ENCODE results near the gene SYN1. TPM values are rescaled to one million over a fixed set of nuclear protein-coding genes. Genes with fewer than 3 reads are reported as not detected.

Gene SYN1
- total RNA-seq, 2 donors from 2014 or later, result 6.4 to 7.0 TPM

- H3K36me3 ChIP-seq, result no peaks in the 10 kb centered on the region
- no peaks in the 10 kb centered on the region for H3K27me3 ChIP-seq
- H3K27ac ChIP-seq, result no peak overlapping the region
- TF ChIP-seq CTCF (IDR thresholded peaks at IDR 0.05), result no peak
- no peaks in the 10 kb centered on the region for H3K9me3 ChIP-seq
- DNase-seq (ENCODE audit: low spot score), result no peak
- no peaks in the 10 kb centered on the region for H3K4me1 ChIP-seq
- no peak overlapping the region for H3K4me3 ChIP-seq
These were observed 34.9 kb downstream of the SYN1 start for GRCh38 chrX:47584714-47585113.

- H3K27me3 ChIP-seq, result no peaks in the 10 kb centered on the region
- TF ChIP-seq CTCF (IDR thresholded peaks at IDR 0.05), result no peak
- peak overlapping the region; percentile 67 to 75 for H3K27ac ChIP-seq
These were observed 36.3 kb downstream of the SYN1 start for GRCh38 chrX:47583240-47583861.

GRCh38 chrX:47581731-47582647 is 37.7 kb downstream of the SYN1 start, which contains the start of gene TIMP1:
Gene TIMP1, plus strand, starts transcription at chrX:47582436. Its CDS starts 980 bp downstream, at chrX:47583416.
- no peaks in the 10 kb centered on the region for H3K4me1 ChIP-seq

More at GRCh38 chrX:47583240-47583861, 36.3 kb downstream of the SYN1 start:
- no peak for DNase-seq (ENCODE audit: low spot score)
- H3K4me3 ChIP-seq, result peak overlapping the region; percentile 35 to 48
- H3K36me3 ChIP-seq, result no peaks in the 10 kb centered on the region
- no peaks in the 10 kb centered on the region for H3K9me3 ChIP-seq
- H3K4me1 ChIP-seq, result no peaks in the 10 kb centered on the region

DNA sequence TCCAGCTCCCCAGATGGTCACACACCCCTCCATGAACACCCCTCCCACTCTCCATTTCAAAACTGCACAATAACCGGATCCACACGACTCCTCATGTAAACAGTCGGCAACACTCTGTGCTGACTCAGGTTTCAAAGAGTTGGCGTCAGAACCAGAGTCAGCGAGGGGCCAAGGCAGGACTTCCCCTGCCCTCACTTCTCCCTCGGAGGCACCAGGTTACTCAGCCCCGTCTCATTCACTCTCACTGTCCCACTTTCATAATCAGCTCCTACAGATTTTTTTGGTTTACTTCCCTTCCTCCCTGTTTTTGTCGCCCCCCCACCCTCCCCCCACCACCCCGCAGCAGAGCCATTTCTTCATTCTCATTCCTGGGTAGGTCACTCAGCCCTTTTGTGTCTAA is 40.1 kb downstream of the SYN1 start:
- DNase-seq (ENCODE audit: low spot score), result peak; percentile 61
- H3K4me3 ChIP-seq, result no peak overlapping the region
- H3K9me3 ChIP-seq, result no peaks in the 10 kb centered on the region
- no peak for TF ChIP-seq CTCF (IDR thresholded peaks at IDR 0.05)
- H3K27me3 ChIP-seq, result no peaks in the 10 kb centered on the region
- H3K27ac ChIP-seq, result no peak overlapping the region
- no peaks in the 10 kb centered on the region for H3K36me3 ChIP-seq
- peaks cover 0 to 6% of the 10 kb centered on the region in 2 donors for H3K4me1 ChIP-seq

More at GRCh38 chrX:47581731-47582647, 37.7 kb downstream of the SYN1 start, which contains the start of gene TIMP1:
- Histone ChIP-seq H3K27me3 (no peaks in the 10 kb centered on the region), H3K4me3 (peak within 1 kb of the TSS; percentile 35 to 48), H3K27ac (peak within 1 kb of the TSS; percentile 67 to 75), H3K36me3 (no peaks in the 10 kb centered on the region), H3K9me3 (no peaks in the 10 kb centered on the region)
- no peak for TF ChIP-seq CTCF (IDR thresholded peaks at IDR 0.05)
- DNase-seq (ENCODE audit: low spot score), result peak; percentile 91

- H3K27me3 ChIP-seq, result no peaks in the 10 kb centered on the region
- no peaks in the 10 kb centered on the region for H3K9me3 ChIP-seq
- H3K4me3 ChIP-seq, result no peak overlapping the region
- no peak overlapping the region for H3K27ac ChIP-seq
- peaks cover 0 to 10% of the 10 kb centered on the region in 2 donors for H3K4me1 ChIP-seq
- H3K36me3 ChIP-seq, result no peaks in the 10 kb centered on the region
- TF ChIP-seq CTCF (IDR thresholded peaks at IDR 0.05), result no peak
- peak; percentile 58 for DNase-seq (ENCODE audit: low spot score)
These were observed 41.0 kb downstream of the SYN1 start for GRCh38 chrX:47578692-47579091.

Measured in right atrium auricular region (tissue), 2 donors.